Measurements from ENCODE around the gene COPS3. TPM values are rescaled to one million over a fixed set of nuclear protein-coding genes. Genes with fewer than 3 reads are reported as not detected.

Gene COPS3
- 10 to 100 TPM; 21.4 to 36.3 (median 29.4) TPM for total RNA-seq

DNA sequence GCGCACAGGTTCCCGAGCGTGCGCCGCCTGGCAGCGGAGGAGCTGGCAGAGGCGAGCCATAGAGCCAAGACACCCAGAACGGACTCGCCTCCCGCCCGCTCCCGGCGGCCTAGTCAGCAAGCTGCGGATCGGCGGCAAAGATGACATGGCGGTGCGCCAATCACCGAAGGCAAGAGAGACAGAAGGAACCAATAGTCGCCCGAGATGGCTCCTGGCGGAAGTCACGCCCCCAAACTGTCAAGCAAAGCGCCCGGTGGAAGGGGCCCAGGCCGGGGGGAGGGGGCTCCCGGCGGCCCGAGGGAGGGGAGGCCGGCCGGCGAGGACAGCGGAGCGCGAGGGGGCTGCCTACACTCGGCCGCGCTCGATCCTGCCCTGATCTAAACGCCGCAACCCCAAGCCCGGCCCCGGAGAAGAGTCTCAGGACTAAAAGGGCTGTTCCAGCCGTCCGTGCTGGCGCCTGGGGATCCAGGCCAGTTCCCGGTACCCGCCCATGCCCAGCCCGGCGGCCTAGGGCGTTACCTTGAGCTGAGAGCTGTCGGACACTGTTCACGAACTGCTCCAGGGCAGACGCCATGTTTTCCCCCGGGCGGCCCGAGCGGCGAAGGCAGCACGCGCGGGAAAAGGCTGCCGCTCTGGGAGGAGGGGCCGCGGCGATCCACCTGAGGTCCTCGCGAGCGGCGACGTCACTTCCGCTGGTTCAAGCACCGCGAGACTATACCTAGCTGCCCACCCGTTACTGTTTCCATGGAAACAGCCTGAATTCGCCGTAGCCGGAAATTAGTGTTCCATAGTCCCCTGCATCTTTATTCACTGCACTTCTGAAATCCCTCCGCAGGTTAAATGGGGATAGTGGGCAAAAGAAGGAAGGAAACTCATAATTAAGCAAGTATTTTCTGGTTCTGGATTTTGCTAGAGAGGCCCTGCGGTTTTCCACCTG lies at the start of gene COPS3:
TSS of gene COPS3 (minus strand) at position 634 of the 937 bp plus-strand sequence. CDS start at position 574, 60 bp downstream.
- TF ChIP-seq POLR2A (IDR thresholded peaks at IDR 0.05) = peak; percentile 47 to 67
- TF ChIP-seq, protein P1, sequence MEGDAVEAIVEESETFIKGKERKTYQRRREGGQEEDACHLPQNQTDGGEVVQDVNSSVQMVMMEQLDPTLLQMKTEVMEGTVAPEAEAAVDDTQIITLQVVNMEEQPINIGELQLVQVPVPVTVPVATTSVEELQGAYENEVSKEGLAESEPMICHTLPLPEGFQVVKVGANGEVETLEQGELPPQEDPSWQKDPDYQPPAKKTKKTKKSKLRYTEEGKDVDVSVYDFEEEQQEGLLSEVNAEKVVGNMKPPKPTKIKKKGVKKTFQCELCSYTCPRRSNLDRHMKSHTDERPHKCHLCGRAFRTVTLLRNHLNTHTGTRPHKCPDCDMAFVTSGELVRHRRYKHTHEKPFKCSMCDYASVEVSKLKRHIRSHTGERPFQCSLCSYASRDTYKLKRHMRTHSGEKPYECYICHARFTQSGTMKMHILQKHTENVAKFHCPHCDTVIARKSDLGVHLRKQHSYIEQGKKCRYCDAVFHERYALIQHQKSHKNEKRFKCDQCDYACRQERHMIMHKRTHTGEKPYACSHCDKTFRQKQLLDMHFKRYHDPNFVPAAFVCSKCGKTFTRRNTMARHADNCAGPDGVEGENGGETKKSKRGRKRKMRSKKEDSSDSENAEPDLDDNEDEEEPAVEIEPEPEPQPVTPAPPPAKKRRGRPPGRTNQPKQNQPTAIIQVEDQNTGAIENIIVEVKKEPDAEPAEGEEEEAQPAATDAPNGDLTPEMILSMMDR (IDR thresholded peaks at IDR 0.05) = no peak
- H3K9me3 ChIP-seq = no peaks in the 10 kb centered on the region

DNA sequence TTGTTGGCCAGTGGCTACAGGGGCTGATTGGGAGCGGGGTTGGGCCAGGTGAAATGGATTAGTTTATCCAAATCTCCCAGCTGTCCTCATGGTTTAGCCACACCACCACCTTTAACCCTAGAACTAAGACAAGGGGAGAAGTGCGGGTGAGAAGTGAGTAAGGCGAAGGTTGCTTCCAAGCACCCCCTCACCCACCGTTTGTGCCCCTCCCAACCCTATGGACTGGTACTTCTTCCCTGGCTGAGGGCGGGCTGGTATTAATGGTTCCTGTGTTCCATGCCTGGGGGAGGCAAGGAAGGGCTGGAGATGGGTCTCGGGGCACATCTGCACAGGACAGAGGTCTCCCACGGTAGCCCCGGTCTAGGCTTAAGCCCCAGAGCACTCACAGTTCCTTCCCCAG lies 47.2 kb upstream of the COPS3 start:
- no peaks in the 10 kb centered on the region for H3K9me3 ChIP-seq
- no peak overlapping the region for H3K4me3 ChIP-seq
- H3K27me3 ChIP-seq = no peaks in the 10 kb centered on the region
- no peaks in the 10 kb centered on the region for H3K4me1 ChIP-seq
- TF ChIP-seq POLR2A (IDR thresholded peaks at IDR 0.05) = no peak
- TF ChIP-seq, protein P1 (IDR thresholded peaks at IDR 0.05) = no peak
- no peak for DNase-seq
- H3K36me3 ChIP-seq = no peaks in the 10 kb centered on the region
- no peak overlapping the region for H3K27ac ChIP-seq

More for the DNA sequence above, at the start of gene COPS3:
- DNase-seq = peak; percentile 97 to 99 (median 99)
- Histone ChIP-seq H3K27ac (peak within 1 kb of the TSS; percentile 97 to 98 (median 97)), H3K27me3 (no peaks in the 10 kb centered on the region), H3K4me1 (peaks cover 3 to 24% (median 13%) of the 10 kb centered on the region in 4 donors), H3K36me3 (no peaks in the 10 kb centered on the region), H3K4me3 (peak within 1 kb of the TSS; percentile 76 to 96 (median 96))

- Histone ChIP-seq H3K27ac (no peak overlapping the region), H3K4me3 (no peak overlapping the region), H3K4me1 (no peaks in the 10 kb centered on the region), H3K36me3 (no peaks in the 10 kb centered on the region), H3K9me3 (no peaks in the 10 kb centered on the region), H3K27me3 (no peaks in the 10 kb centered on the region)
- TF ChIP-seq POLR2A (IDR thresholded peaks at IDR 0.05) = no peak
- TF ChIP-seq, protein P1 (IDR thresholded peaks at IDR 0.05) = no peak
- no peak for DNase-seq
Measured at GRCh38 chr17:17326275-17326875, 45.3 kb upstream of the COPS3 start.

DNA sequence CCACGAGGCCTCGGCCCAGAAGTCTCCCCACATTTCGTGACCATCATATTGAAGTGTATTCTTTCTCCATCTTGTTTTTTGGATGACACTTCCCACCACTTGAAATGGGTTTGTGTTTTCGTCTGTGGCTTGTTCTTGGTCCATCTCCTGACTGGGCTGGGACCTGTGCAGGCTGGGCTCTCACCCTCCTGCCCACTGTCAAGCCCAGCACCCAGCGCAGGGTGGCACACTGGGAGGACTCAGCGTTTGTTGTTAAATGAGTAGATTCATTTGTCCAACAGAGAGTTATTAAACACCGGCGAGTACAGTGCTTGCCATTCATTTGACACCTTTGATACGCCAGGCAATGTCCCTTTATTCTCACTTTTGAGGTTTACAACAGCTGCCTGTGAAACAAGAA lies 44.8 kb upstream of the COPS3 start:
- Histone ChIP-seq H3K9me3 (no peaks in the 10 kb centered on the region), H3K4me1 (no peaks in the 10 kb centered on the region), H3K4me3 (no peak overlapping the region), H3K27ac (no peak overlapping the region), H3K36me3 (no peaks in the 10 kb centered on the region), H3K27me3 (no peaks in the 10 kb centered on the region)
- no peak for DNase-seq
- no peak for TF ChIP-seq POLR2A (IDR thresholded peaks at IDR 0.05)
- TF ChIP-seq, protein P1 (IDR thresholded peaks at IDR 0.05) = no peak

- Histone ChIP-seq H3K4me3 (no peak overlapping the region), H3K27me3 (no peaks in the 10 kb centered on the region), H3K27ac (no peak overlapping the region), H3K36me3 (no peaks in the 10 kb centered on the region), H3K4me1 (no peaks in the 10 kb centered on the region), H3K9me3 (no peaks in the 10 kb centered on the region)
- TF ChIP-seq POLR2A (IDR thresholded peaks at IDR 0.05) = no peak
- TF ChIP-seq, protein P1 (IDR thresholded peaks at IDR 0.05) = no peak
- DNase-seq = no peak
Measured at GRCh38 chr17:17325228-17325627, 44.2 kb upstream of the COPS3 start.

Data from Peyer's patch (tissue), 4 donors.